Cerebellar nuclear complex (tissue), 1 donor: Measurements from ENCODE around the gene INPP5J.
A peak's percentile ranks its signal among the peaks of the same experiment; 100 is the strongest.
"Not testable (repeated sequence)": the region's sequence is repeated elsewhere in the genome, so short reads cannot be mapped to it uniquely, and the experiment has no call there.

Source experiments
- DNase-seq, 2 experiments: peaks; one replicate each; lab custom pipeline; 2025; lab: John Stamatoyannopoulos, UW

Gene INPP5J, protein sequence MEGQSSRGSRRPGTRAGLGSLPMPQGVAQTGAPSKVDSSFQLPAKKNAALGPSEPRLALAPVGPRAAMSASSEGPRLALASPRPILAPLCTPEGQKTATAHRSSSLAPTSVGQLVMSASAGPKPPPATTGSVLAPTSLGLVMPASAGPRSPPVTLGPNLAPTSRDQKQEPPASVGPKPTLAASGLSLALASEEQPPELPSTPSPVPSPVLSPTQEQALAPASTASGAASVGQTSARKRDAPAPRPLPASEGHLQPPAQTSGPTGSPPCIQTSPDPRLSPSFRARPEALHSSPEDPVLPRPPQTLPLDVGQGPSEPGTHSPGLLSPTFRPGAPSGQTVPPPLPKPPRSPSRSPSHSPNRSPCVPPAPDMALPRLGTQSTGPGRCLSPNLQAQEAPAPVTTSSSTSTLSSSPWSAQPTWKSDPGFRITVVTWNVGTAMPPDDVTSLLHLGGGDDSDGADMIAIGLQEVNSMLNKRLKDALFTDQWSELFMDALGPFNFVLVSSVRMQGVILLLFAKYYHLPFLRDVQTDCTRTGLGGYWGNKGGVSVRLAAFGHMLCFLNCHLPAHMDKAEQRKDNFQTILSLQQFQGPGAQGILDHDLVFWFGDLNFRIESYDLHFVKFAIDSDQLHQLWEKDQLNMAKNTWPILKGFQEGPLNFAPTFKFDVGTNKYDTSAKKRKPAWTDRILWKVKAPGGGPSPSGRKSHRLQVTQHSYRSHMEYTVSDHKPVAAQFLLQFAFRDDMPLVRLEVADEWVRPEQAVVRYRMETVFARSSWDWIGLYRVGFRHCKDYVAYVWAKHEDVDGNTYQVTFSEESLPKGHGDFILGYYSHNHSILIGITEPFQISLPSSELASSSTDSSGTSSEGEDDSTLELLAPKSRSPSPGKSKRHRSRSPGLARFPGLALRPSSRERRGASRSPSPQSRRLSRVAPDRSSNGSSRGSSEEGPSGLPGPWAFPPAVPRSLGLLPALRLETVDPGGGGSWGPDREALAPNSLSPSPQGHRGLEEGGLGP

DNA sequence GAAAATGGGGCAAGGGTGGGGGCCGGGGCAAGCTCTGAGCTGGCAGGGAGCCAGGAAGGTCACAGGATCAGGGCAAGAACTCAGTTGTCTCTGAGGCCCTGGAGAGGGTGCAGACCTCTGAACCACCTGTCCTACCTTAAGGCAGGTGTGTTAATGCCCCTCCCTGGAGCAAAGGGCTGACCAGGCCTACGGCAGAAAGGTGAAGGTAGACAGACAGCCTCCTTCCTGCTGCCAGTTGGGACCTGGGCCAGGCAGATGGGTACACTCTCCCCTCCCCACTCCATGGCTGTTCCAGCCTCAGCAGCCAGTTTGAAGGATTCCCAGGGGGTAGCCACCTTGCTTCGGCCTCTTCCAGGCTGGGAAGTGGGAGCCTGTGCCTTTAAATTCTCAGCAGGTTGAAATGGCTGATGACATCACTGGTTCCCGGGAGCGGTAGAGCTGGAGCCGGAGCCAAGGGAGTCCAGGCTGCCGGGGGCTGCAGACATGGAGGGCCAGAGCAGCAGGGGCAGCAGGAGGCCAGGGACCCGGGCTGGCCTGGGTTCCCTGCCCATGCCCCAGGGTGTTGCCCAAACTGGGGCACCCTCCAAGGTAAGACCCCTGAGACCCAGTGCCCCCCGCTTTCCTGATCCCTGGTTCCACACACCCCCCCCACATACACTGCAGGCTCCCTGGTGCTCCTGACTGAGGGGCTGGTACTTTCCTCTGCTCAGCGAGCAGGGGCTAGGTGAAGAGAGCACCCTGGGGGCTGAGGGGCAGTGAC lies at the start of gene INPP5J:
INPP5J (plus strand) TSS at position 435 of the 760 bp plus-strand sequence; CDS start at position 484, 49 bp downstream.
- DNase-seq, result peak; percentile 48 to 72

GRCh38 chr22:31073125-31073524 lies 49.6 kb upstream of the INPP5J start:
- not testable (repeated sequence) for DNase-seq

DNA sequence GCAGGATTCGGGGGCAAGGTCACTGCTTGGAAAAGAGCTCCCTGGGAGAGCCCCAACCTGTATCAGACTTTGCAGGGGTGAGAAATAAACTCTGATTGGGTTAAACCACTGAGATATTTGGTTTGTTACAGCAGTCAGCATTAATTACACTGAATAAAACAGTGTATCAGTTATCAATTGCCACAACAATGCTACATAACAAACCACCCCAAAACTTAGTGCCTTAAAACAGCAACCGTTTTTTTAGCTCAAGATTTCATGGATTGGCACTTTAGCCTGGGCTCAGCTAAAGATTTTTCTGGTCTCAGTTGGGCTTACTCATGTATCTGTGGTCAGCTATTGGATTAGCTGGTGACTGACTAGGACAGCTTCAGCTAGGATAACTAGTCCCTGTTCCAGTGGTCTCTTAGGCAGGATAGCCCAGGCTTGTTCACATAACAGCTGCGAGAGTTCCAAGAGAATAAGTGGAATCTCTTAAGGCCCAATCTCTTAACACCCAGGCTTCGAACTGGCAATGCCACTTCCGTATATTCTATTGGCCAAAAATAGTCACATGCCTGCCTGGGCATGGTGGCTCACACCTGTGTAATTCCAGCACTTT lies 49.1 kb upstream of the INPP5J start:
- not testable (repeated sequence) for DNase-seq

GRCh38 chr22:31075961-31076360 lies 46.8 kb upstream of the INPP5J start:
- DNase-seq, result no peak

DNA sequence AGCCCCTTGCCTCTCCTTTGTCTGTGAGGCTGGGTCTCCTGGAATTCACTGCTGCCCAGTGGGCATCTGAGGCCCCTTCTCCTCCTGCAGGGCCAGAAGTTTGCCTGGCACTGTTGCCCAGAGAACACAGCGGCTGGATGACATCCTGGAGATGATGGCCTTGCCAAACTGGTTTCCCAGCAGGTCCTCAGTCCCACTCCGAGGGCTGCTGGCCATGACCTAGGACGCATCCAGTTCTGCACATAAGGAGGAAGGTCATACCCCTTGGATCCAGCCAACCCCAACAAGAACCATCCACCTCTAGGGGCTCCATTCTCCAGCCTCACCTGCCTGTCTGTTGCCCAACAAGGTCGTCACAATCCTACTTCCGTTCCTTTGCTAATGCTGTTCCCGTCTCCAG lies 45.1 kb upstream of the INPP5J start:
- no peak for DNase-seq

DNA sequence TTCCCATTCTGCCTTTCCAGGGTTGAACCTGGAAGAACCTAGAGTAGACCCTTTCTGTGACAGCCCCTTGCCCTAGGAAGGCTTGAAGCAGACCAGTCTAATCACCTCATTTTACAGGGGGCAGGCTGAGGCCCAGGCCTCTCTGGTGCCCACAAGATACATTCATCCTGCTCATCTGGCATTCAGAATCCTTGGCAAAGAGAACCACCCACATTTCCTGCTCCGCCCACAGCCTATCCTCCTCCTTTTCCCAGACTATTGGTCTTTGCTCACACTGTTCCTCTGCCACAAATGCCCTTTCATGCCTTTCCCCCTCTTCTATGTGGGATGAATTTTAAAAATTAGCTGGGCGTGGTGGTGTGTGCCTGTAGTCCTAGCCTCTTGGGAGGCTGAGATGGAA lies 44.4 kb upstream of the INPP5J start:
- DNase-seq, result not testable (repeated sequence)

DNA sequence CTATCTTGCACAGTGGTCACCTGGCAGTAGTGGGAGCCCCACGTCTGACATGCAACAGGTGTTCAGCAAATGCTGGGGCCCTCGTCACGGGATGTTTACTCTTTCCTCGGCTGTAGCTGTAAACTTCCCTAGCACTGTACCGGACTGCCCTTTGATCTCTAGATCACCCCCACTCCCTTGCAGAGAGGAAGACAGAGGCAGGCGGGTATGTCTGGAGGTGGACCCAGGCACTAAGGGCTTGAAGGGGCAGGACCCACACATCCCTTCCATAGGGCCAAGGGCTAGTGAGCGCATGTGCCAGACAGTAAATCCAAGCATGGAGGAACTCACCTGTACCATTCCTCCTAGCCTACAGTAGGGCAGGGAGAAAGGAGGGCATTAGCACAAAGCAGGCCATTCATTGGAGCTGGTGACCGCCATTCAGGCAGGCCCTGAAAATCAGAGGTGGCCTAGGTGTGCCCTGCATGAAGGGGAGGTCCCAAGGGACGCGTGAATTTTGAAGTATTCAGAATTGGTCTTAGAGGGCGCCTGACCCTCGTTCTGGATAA lies 43.6 kb upstream of the INPP5J start:
- no peak for DNase-seq

DNA sequence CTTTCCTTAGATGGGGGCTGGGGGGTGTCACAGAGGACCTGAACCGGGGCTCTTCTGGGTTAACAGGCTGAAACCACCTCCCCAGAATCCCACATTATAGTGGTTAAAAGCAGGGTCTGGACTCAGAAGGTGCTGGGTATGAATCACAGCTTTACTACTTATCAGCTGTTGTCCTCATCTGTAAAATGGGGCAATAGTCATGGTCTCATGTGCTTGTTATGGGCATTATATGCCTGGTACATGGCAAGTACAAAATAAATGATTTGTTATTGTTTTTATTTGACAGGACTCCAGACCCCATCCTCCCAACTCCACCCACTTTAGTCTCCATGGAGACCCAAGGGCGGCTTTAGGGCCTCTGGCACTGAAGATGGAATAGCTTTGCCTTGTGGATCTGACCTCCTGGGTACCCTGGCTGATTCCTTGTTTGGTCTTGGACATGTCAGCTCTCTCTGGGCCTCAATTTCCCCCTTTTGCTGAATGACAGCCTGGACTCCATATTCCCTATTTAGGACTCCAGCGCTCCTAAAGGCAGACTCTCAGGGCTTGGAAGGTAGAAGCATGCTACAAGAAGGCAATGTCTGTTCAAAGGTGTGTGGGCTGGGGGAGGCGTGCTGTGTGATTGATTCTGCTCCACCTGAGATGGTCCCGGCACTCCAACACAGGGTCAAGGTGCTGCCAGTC lies 42.5 kb upstream of the INPP5J start:
- no peak for DNase-seq

- peak in 1 of 2 experiments; percentile 11 for DNase-seq
Observed at GRCh38 chr22:31080848-31081649, 41.7 kb upstream of the INPP5J start, which contains the start of gene SMTN. Gene SMTN (plus strand): TSS chr22:31081318. CDS start chr22:31083259, 1,941 bp downstream.

DNA sequence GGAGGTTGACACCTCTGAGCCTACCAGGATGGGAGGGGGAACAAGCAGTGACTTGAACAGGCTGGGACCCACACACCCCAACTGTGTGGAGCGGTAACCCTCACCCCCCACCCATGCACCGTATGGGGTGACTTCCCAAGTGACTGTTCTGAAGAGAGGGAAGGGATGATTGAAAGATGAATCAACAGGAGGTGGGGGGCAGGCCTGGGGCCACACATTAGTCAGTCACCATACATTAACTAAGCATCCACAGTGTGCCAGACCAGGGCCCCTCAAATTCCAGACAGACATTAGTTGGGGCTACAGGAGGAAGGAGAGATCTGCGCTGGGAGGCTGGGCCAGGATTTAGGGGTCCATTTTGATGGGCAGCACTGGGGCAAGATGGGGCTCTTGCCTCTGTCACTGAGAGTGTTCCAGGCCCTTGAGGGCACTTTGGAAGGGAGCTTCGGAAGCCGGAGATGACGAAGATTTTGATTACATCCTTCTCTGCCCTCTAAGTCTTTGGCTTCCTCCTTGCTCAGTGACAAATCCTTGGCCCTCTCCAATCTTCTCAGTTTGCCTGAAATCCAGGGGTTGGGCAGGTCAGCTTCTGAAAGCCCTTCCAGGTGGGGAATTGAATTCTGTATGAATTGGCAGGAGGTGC lies 40.7 kb upstream of the INPP5J start:
- DNase-seq, result no peak

- no peak for DNase-seq
Observed at GRCh38 chr22:31082606-31083376, 40.0 kb upstream of the INPP5J start.

DNA sequence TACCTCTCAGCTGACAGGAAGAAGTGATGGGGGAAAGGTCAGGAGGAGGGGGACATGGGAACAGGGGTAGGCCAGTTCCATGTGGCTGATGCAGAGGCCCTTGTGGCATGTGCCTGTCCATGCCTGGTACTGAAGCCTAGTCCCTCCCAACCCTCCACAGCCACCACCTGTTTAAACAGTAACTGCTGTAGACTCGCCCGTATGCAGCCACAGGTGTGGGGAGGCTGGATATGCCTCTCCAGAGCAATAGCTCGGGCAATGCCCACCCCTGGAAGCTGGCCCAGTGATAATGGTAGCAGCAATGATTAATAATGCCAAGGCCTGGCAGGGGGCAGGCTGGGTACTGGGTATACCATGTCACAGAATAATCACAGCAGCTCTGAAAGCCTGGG lies 39.4 kb upstream of the INPP5J start:
- no peak for DNase-seq

GRCh38 chr22:31083923-31084810 lies 38.6 kb upstream of the INPP5J start:
- DNase-seq, result no peak

- no peak for DNase-seq
Observed at GRCh38 chr22:31084811-31085492, 37.8 kb upstream of the INPP5J start.

GRCh38 chr22:31085493-31085824 lies 37.3 kb upstream of the INPP5J start:
- DNase-seq, result no peak

GRCh38 chr22:31085928-31086327 lies 36.8 kb upstream of the INPP5J start:
- DNase-seq, result no peak
